IPS-15b (cell line): ENCODE data around the gene HBB.

Experiments
- H3K27me3 ChIP-seq: one replicate; pipeline ENCODE4 v1.6.1; 2013; ENCODE audit warnings: low read length; ENCODE audit not compliant: control insufficient read depth, insufficient read depth
- H3K36me3 ChIP-seq: one replicate; pipeline ENCODE4 v1.6.1; 2013; ENCODE audit warnings: low read length; ENCODE audit not compliant: control insufficient read depth, insufficient read depth
- H3K4me1 ChIP-seq: one replicate; pipeline ENCODE4 v1.6.1; 2013; ENCODE audit warnings: mild to moderate bottlenecking, low read length; ENCODE audit not compliant: control insufficient read depth, insufficient read depth
- H3K4me3 ChIP-seq: one replicate; pipeline ENCODE4 v1.5.1; 2013; ENCODE audit warnings: low read depth, low read length
- H3K9ac ChIP-seq: one replicate; pipeline ENCODE4 v1.6.1; 2013; ENCODE audit warnings: low read depth, mild to moderate bottlenecking, low read length
- H3K9me3 ChIP-seq: one replicate; pipeline ENCODE4 v1.6.1; 2013; ENCODE audit warnings: mild to moderate bottlenecking, low read length; ENCODE audit not compliant: control insufficient read depth, insufficient read depth

HBB gene

GRCh38 chr11:5210376-5210885 is 16.4 kb downstream of the HBB start:
- H3K4me1 ChIP-seq = no peaks in the 10 kb centered on the region
- no peaks in the 10 kb centered on the region for H3K27me3 ChIP-seq
- no peak overlapping the region for H3K4me3 ChIP-seq
- no peak overlapping the region for H3K9ac ChIP-seq
- H3K9me3 ChIP-seq = no peaks in the 10 kb centered on the region
- no peaks in the 10 kb centered on the region for H3K36me3 ChIP-seq

GRCh38 chr11:5204787-5205186 is 22.1 kb downstream of the HBB start:
- Histone ChIP-seq H3K4me1 (no peaks in the 10 kb centered on the region), H3K9ac (no peak overlapping the region), H3K4me3 (no peak overlapping the region), H3K27me3 (no peaks in the 10 kb centered on the region), H3K36me3 (no peaks in the 10 kb centered on the region), H3K9me3 (no peaks in the 10 kb centered on the region)

- H3K27me3 ChIP-seq = no peaks in the 10 kb centered on the region
- H3K4me1 ChIP-seq = no peaks in the 10 kb centered on the region
- no peaks in the 10 kb centered on the region for H3K9me3 ChIP-seq
- no peak overlapping the region for H3K4me3 ChIP-seq
- no peak overlapping the region for H3K9ac ChIP-seq
- no peaks in the 10 kb centered on the region for H3K36me3 ChIP-seq
These were observed 23.5 kb downstream of the HBB start for GRCh38 chr11:5203366-5203765.

GRCh38 chr11:5200582-5200981 is 26.3 kb downstream of the HBB start, which contains the start of gene OR51V1:
TSS of gene OR51V1 (minus strand) at chr11:5200682. CDS start at chr11:5200682, 0 bp downstream.
- Histone ChIP-seq H3K9ac (no peak within 1 kb of the TSS), H3K4me3 (no peak within 1 kb of the TSS), H3K36me3 (no peaks in the 10 kb centered on the region), H3K9me3 (no peaks in the 10 kb centered on the region), H3K27me3 (no peaks in the 10 kb centered on the region), H3K4me1 (no peaks in the 10 kb centered on the region)

GRCh38 chr11:5198285-5198684 is 28.6 kb downstream of the HBB start:
- H3K9me3 ChIP-seq = no peaks in the 10 kb centered on the region
- H3K4me1 ChIP-seq = no peaks in the 10 kb centered on the region
- no peak overlapping the region for H3K9ac ChIP-seq
- H3K4me3 ChIP-seq = no peak overlapping the region
- no peaks in the 10 kb centered on the region for H3K36me3 ChIP-seq
- no peaks in the 10 kb centered on the region for H3K27me3 ChIP-seq

- H3K36me3 ChIP-seq = no peaks in the 10 kb centered on the region
- no peak overlapping the region for H3K9ac ChIP-seq
- no peaks in the 10 kb centered on the region for H3K4me1 ChIP-seq
- H3K4me3 ChIP-seq = no peak overlapping the region
- H3K27me3 ChIP-seq = no peaks in the 10 kb centered on the region
- H3K9me3 ChIP-seq = no peaks in the 10 kb centered on the region
These were observed 29.3 kb downstream of the HBB start for GRCh38 chr11:5197536-5197935.

GRCh38 chr11:5196731-5197130 is 30.1 kb downstream of the HBB start:
- no peak overlapping the region for H3K9ac ChIP-seq
- H3K27me3 ChIP-seq = no peaks in the 10 kb centered on the region
- H3K4me1 ChIP-seq = no peaks in the 10 kb centered on the region
- H3K4me3 ChIP-seq = no peak overlapping the region
- H3K9me3 ChIP-seq = no peaks in the 10 kb centered on the region
- no peaks in the 10 kb centered on the region for H3K36me3 ChIP-seq

- no peaks in the 10 kb centered on the region for H3K36me3 ChIP-seq
- H3K9me3 ChIP-seq = no peaks in the 10 kb centered on the region
- H3K4me3 ChIP-seq = no peak overlapping the region
- no peak overlapping the region for H3K9ac ChIP-seq
- no peaks in the 10 kb centered on the region for H3K4me1 ChIP-seq
- H3K27me3 ChIP-seq = no peaks in the 10 kb centered on the region
These were observed 30.8 kb downstream of the HBB start for GRCh38 chr11:5196067-5196466.

GRCh38 chr11:5192738-5193137 is 34.1 kb downstream of the HBB start:
- Histone ChIP-seq H3K9ac (no peak overlapping the region), H3K27me3 (no peaks in the 10 kb centered on the region), H3K9me3 (peaks cover 2% of the 10 kb centered on the region), H3K4me3 (no peak overlapping the region), H3K36me3 (no peaks in the 10 kb centered on the region), H3K4me1 (no peaks in the 10 kb centered on the region)

GRCh38 chr11:5188201-5188600 is 38.7 kb downstream of the HBB start:
- Histone ChIP-seq H3K9me3 (peaks cover 2% of the 10 kb centered on the region), H3K4me3 (no peak overlapping the region), H3K36me3 (no peaks in the 10 kb centered on the region), H3K9ac (no peak overlapping the region), H3K27me3 (no peaks in the 10 kb centered on the region), H3K4me1 (no peaks in the 10 kb centered on the region)

- Histone ChIP-seq H3K27me3 (no peaks in the 10 kb centered on the region), H3K4me1 (no peaks in the 10 kb centered on the region), H3K9ac (no peak overlapping the region), H3K4me3 (no peak overlapping the region), H3K9me3 (no peaks in the 10 kb centered on the region), H3K36me3 (no peaks in the 10 kb centered on the region)
These were observed 48.6 kb downstream of the HBB start for GRCh38 chr11:5178046-5178837.
